Subcutaneous abdominal adipose tissue (tissue), 5 donors: ENCODE results near the gene FILIP1L.
A peak's percentile ranks its signal among the peaks of the same experiment; 100 is the strongest.

Experiments used
- H3K27ac ChIP-seq: one replicate; pipeline ENCODE4 v1.7.0; 2013; ENCODE audit warnings: low read depth, mild to moderate bottlenecking, inconsistent platforms, low read length, moderate library complexity
- H3K27me3 ChIP-seq, 5 donors: one replicate each; pipeline ENCODE4 v1.7.0; 2013; ENCODE audit warnings: low read length in 5 of 5, inconsistent platforms in 1 of 5; ENCODE audit not compliant: control insufficient read depth in 5 of 5, insufficient read depth in 4 of 5
- H3K36me3 ChIP-seq, 5 donors: one replicate each; pipeline ENCODE4 v1.7.0; 2013; ENCODE audit warnings: low read length in 5 of 5; ENCODE audit not compliant: control insufficient read depth in 5 of 5, insufficient read depth in 5 of 5
- H3K4me1 ChIP-seq, 5 donors: one replicate each; pipeline ENCODE4 v1.7.0; 2013; ENCODE audit warnings: low read length in 5 of 5, mild to moderate bottlenecking in 3 of 5, moderate library complexity in 1 of 5; ENCODE audit not compliant: control insufficient read depth in 5 of 5, insufficient read depth in 5 of 5
- H3K4me3 ChIP-seq, 5 donors: one replicate each; pipeline ENCODE4 v1.7.0; 2013; ENCODE audit warnings: low read length in 5 of 5, low read depth in 1 of 5
- H3K9ac ChIP-seq, 5 donors: one replicate each; pipeline ENCODE4 v1.7.0; 2013; ENCODE audit warnings: low read length in 5 of 5, mild to moderate bottlenecking in 4 of 5, moderate library complexity in 3 of 5
- H3K9me3 ChIP-seq, 5 donors: one replicate each; pipeline ENCODE4 v1.7.0; 2013; ENCODE audit warnings: low read length in 5 of 5; ENCODE audit not compliant: control insufficient read depth in 5 of 5
- donor health status: healthy.
- donor health status: healthy.
- donor health status: healthy.
- donor health status: healthy.
- donor health status: healthy.

FILIP1L gene

GRCh38 chr3:100114413-100115030 lies at the start of gene FILIP1L:
Gene FILIP1L (minus strand): TSS chr3:100114501.
- Histone ChIP-seq H3K9ac (no peak within 1 kb of the TSS), H3K4me3 (no peak within 1 kb of the TSS), H3K9me3 (no peaks in the 10 kb centered on the region), H3K36me3 (no peaks in the 10 kb centered on the region), H3K4me1 (no peaks in the 10 kb centered on the region), H3K27ac (no peak within 1 kb of the TSS), H3K27me3 (no peaks in the 10 kb centered on the region)

- peaks cover 0 to 2% (median 0%) of the 10 kb centered on the region in 5 donors for H3K36me3 ChIP-seq
- no peaks in the 10 kb centered on the region for H3K9me3 ChIP-seq
- peak overlapping the region in 2 of 5 donors; percentile 14 to 17 for H3K9ac ChIP-seq
- peaks cover 5 to 28% (median 23%) of the 10 kb centered on the region in 5 donors for H3K4me1 ChIP-seq
- peak overlapping the region; percentile 14 for H3K27ac ChIP-seq
- no peaks in the 10 kb centered on the region for H3K27me3 ChIP-seq
- H3K4me3 ChIP-seq: no peak overlapping the region
Measured at GRCh38 chr3:100163787-100164186, 49.5 kb upstream of the FILIP1L start.

DNA sequence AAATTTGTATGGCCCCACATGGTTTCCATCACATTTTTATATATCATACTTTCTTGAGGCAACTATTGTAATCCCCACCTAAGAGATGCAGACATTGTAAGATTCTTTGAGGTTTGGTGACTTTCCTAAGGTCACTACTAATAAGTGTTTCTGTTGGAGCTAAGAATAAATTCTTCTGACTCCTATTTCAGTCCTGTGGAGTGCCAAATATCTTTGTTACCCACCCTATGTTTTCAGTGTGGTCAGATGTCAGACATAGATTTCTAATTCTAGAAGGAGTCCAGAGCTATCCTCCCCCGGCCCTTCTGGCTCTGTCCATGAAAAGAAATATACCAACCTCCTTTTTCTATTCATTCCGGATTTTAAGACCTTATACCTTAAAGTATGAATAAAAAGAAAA lies 46.2 kb upstream of the FILIP1L start:
- Histone ChIP-seq H3K27me3 (no peaks in the 10 kb centered on the region), H3K27ac (peak overlapping the region; percentile 68), H3K36me3 (no peaks in the 10 kb centered on the region), H3K9ac (no peak overlapping the region), H3K9me3 (peaks cover 0 to 3% (median 0%) of the 10 kb centered on the region in 5 donors), H3K4me1 (peaks cover 7 to 35% (median 31%) of the 10 kb centered on the region in 5 donors), H3K4me3 (no peak overlapping the region)

GRCh38 chr3:100159331-100160153 lies 45.2 kb upstream of the FILIP1L start:
- Histone ChIP-seq H3K27me3 (no peaks in the 10 kb centered on the region), H3K9me3 (peaks cover 2 to 9% (median 6%) of the 10 kb centered on the region in 5 donors), H3K36me3 (no peaks in the 10 kb centered on the region), H3K4me3 (peak overlapping the region in 1 of 5 donors; percentile 13), H3K27ac (peak overlapping the region; percentile 68), H3K9ac (peak overlapping the region in 1 of 5 donors; percentile 16), H3K4me1 (peaks cover 7 to 35% (median 29%) of the 10 kb centered on the region in 5 donors)

- H3K36me3 ChIP-seq: no peaks in the 10 kb centered on the region
- peaks cover 7 to 30% (median 24%) of the 10 kb centered on the region in 5 donors for H3K4me1 ChIP-seq
- H3K9ac ChIP-seq: peak overlapping the region in 1 of 5 donors; percentile 12
- H3K9me3 ChIP-seq: peaks cover 2 to 9% (median 6%) of the 10 kb centered on the region in 5 donors
- H3K27me3 ChIP-seq: no peaks in the 10 kb centered on the region
- H3K27ac ChIP-seq: peak overlapping the region; percentile 68
- no peak overlapping the region for H3K4me3 ChIP-seq
Measured at GRCh38 chr3:100158918-100159330, 44.6 kb upstream of the FILIP1L start.

GRCh38 chr3:100157685-100158084 lies 43.4 kb upstream of the FILIP1L start:
- Histone ChIP-seq H3K4me1 (peaks cover 7 to 24% (median 19%) of the 10 kb centered on the region in 5 donors), H3K27ac (no peak overlapping the region), H3K9ac (no peak overlapping the region), H3K27me3 (no peaks in the 10 kb centered on the region), H3K9me3 (peaks cover 2 to 9% (median 6%) of the 10 kb centered on the region in 5 donors), H3K36me3 (no peaks in the 10 kb centered on the region), H3K4me3 (no peak overlapping the region)

GRCh38 chr3:100155590-100155989 lies 41.3 kb upstream of the FILIP1L start:
- Histone ChIP-seq H3K4me3 (no peak overlapping the region), H3K27ac (no peak overlapping the region), H3K27me3 (no peaks in the 10 kb centered on the region), H3K4me1 (peaks cover 7 to 28% (median 19%) of the 10 kb centered on the region in 5 donors), H3K9ac (no peak overlapping the region), H3K9me3 (peaks cover 2 to 9% (median 6%) of the 10 kb centered on the region in 5 donors), H3K36me3 (no peaks in the 10 kb centered on the region)

DNA sequence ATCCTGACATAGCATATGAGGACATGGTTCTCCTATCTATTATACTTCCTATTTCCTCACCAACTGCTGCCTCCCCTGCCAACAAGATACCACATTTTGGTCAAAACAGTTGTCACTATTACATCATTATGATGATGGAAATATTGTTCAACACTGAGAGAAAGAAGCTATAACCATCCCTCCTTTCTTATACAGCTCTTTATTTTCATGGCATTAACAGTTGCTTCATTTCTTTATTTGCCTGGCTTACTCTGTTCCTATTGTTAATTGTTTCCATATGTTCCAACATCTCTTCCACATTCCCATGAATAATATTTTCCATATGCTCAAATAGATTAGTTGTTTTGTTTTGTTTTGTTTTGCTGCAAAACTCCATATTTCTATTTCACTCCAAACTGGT lies 40.8 kb upstream of the FILIP1L start:
- H3K4me3 ChIP-seq: no peak overlapping the region
- H3K9me3 ChIP-seq: peaks cover 2 to 9% (median 6%) of the 10 kb centered on the region in 5 donors
- H3K4me1 ChIP-seq: peaks cover 6 to 27% (median 19%) of the 10 kb centered on the region in 5 donors
- no peak overlapping the region for H3K9ac ChIP-seq
- no peaks in the 10 kb centered on the region for H3K36me3 ChIP-seq
- no peaks in the 10 kb centered on the region for H3K27me3 ChIP-seq
- no peak overlapping the region for H3K27ac ChIP-seq

DNA sequence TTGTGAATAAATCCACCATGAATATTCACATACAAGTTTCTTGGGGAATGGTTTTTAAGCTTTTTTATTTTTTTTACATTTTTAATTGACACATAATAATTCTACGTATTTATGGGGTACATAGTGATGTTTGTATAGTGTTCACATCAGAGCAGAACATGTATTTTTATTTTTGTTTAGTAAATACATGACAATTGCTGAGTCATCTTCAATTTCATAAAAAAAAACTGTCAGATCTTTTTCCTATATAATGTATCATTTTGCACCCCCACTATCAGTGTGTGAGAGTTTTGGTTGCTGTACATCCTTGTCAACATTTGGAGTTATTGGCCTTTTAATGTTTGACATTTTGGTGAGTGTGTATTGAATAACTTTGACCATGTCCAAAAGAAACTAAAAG lies 39.9 kb upstream of the FILIP1L start:
- Histone ChIP-seq H3K4me1 (peaks cover 4 to 20% (median 16%) of the 10 kb centered on the region in 5 donors), H3K36me3 (no peaks in the 10 kb centered on the region), H3K9ac (no peak overlapping the region), H3K4me3 (no peak overlapping the region), H3K27ac (no peak overlapping the region), H3K27me3 (no peaks in the 10 kb centered on the region), H3K9me3 (peaks cover 2 to 9% (median 6%) of the 10 kb centered on the region in 5 donors)
